Tibial nerve (tissue), 4 donors: Measurements from ENCODE around the gene MRPL27.
"Not testable (repeated sequence)": the region's sequence is repeated elsewhere in the genome, so short reads cannot be mapped to it uniquely, and the experiment has no call there.

Experiments used
- CTCF ChIP-seq, 5 experiments: fragments of 200-600 bp in 3 of 5; fragments of 450-650 bp in 2 of 5; sonication (generic) in 3 of 5; IDR thresholded peaks; one replicate each; pipeline ENCODE4 v1.5.1; 2016 to 2019; ENCODE audit warnings: antibody characterized with exemption in 5 of 5, mild to moderate bottlenecking in 3 of 5, moderate library complexity in 2 of 5
- EP300 ChIP-seq, 2 donors: sonication (generic); formaldehyde crosslinking; IDR thresholded peaks; one replicate each; pipeline ENCODE4 v1.6.1; 2017; ENCODE audit warnings: antibody characterized with exemption in 2 of 2, mild to moderate bottlenecking in 1 of 2

DNA sequence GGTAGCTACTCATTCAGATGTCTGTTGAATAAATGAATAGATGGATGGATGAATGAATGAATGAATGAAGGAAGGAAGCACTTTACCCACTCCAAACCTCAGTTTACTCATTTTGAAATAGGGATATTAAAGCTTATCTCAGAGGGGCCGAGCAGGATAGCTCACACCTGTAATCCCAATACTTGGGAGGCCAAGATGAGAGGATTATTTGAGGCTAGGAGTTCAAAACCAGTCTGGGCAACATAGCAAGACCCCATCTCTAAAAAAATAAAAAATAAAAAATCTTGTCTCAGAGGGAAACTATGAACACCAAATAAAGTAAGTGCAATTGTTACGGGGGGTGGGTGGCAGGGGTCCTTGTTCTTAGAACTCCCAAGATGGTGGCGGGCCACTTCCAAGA, 25.7 kb upstream of the MRPL27 start:
- not testable (repeated sequence) for TF ChIP-seq CTCF, EP300 (IDR thresholded peaks at IDR 0.05)
